GM12878 (cell line): ENCODE results near the gene FADS1. TPM values are rescaled to one million over a fixed set of nuclear protein-coding genes. Genes with fewer than 3 reads are reported as not detected.
A peak's percentile ranks its signal among the peaks of the same experiment; 100 is the strongest.

Source experiments
- ATAC-seq: fragments of 200-7000 bp; cut with Tn5 transposase; 3 replicates; pipeline ENCODE4 v1.9.1; 2020; ENCODE audit warnings: mild to moderate bottlenecking, moderate library complexity
- BruUV-seq: library from RNA; stranded (reverse); fragments of 400-500 nt; replicated peaks from 2 replicates; lab custom pipeline; 2021; lab: Mats Ljungman, UMichigan
- CTCF ChIA-PET: fragments of 300-600 bp; sonication (Branson Sonifier 250); formaldehyde crosslinking; extraction: SDS; loops from one replicate; lab custom pipeline; 2021; ENCODE audit warnings: inconsistent platforms; lab: Yijun Ruan, JAX
- POLR2A ChIA-PET: fragments of 350-600 bp; formaldehyde crosslinking; extraction: SDS; loops from one replicate; lab custom pipeline; 2021; ENCODE audit warnings: inconsistent platforms; lab: Charles Lee
- RAD21 ChIA-PET: fragments of 300-600 bp; sonication (Branson Sonifier 250); formaldehyde crosslinking; loops from one replicate; lab custom pipeline; 2023; ENCODE audit warnings: antibody characterized with exemption; ENCODE audit not compliant: unreplicated experiment; lab: Charles Lee
- SMC1A ChIA-PET: fragments of 300-600 bp; sonication (Branson Sonifier 250); formaldehyde crosslinking; loops from one replicate; lab custom pipeline; 2023; ENCODE audit not compliant: unreplicated experiment, uncharacterized antibody; lab: Charles Lee
- DNase-seq: peaks from one replicate; pipeline ENCODE4 v3.0.0-alpha.2; 2011; ENCODE audit warnings: low read depth, low spot score
- FAIRE-seq: peaks from 3 replicates; lab custom pipeline; 2011; peaks lifted over from hg19 to GRCh38; lab: Jason Lieb, UNC
- H2AFZ ChIP-seq: 2 replicates; pipeline ENCODE4 v1.6.0; 2011; ENCODE audit warnings: low read depth, low read length, control low read depth; ENCODE audit not compliant: control insufficient read depth
- H3K27ac ChIP-seq: 2 replicates; pipeline ENCODE4 v1.5.1; 2011; ENCODE audit warnings: control low read depth; ENCODE audit not compliant: control insufficient read depth, insufficient read depth
- H3K27me3 ChIP-seq, 2 experiments: replicated peaks in 1 of 2; 2 replicates each; pipeline versions ENCODE4 v1.6.0 to v1.6.1; 2011; ENCODE audit warnings: low read length in 1 of 2; ENCODE audit not compliant: control insufficient read depth in 2 of 2, insufficient read depth in 2 of 2
- H3K36me3 ChIP-seq, 2 experiments: 2 replicates each; pipeline ENCODE4 v1.5.1; 2011; ENCODE audit warnings: low read length in 1 of 2; ENCODE audit not compliant: control insufficient read depth in 2 of 2, insufficient read depth in 2 of 2
- H3K4me1 ChIP-seq: 2 replicates; pipeline ENCODE4 v1.6.1; 2011; ENCODE audit warnings: mild to moderate bottlenecking, low read length, moderate library complexity, mixed read lengths; ENCODE audit not compliant: control insufficient read depth, insufficient read depth
- H3K4me2 ChIP-seq: 2 replicates; pipeline ENCODE4 v1.6.0; 2011; ENCODE audit warnings: control low read depth; ENCODE audit not compliant: control insufficient read depth, insufficient read depth
- H3K4me3 ChIP-seq: fragments of 200-600 bp; sonication (generic); 2 replicates; pipeline ENCODE4 v1.5.1; 2016
- H3K79me2 ChIP-seq: 2 replicates; pipeline ENCODE4 v1.6.0; 2011; ENCODE audit warnings: low read length; ENCODE audit not compliant: control insufficient read depth, insufficient read depth
- H3K9ac ChIP-seq: 2 replicates; pipeline ENCODE4 v1.8.0; 2011; ENCODE audit warnings: low read length, control low read depth, mixed read lengths; ENCODE audit not compliant: control insufficient read depth, insufficient read depth
- H3K9me3 ChIP-seq: replicated peaks from 3 replicates; pipeline ENCODE4 v1.5.1; 2011; ENCODE audit warnings: mild to moderate bottlenecking, low read length; ENCODE audit not compliant: control insufficient read depth, insufficient read depth
- H4K20me1 ChIP-seq: 2 replicates; pipeline ENCODE4 v1.6.0; 2011; ENCODE audit not compliant: control insufficient read depth, insufficient read depth
- CBFB ChIP-seq: IDR thresholded peaks from 2 replicates; pipeline ENCODE4 v1.6.1; 2016; ENCODE audit warnings: antibody characterized with exemption, low read depth
- CHD1 ChIP-seq: IDR thresholded peaks from 2 replicates; pipeline ENCODE4 v1.6.1; 2012; ENCODE audit warnings: low read depth, low read length, improper control_type of control experiment
- CREB1 ChIP-seq: IDR thresholded peaks from 2 replicates; pipeline ENCODE4 v1.6.1; 2012; ENCODE audit warnings: low read depth, mild to moderate bottlenecking, inconsistent platforms
- ESRRA ChIP-seq: IDR thresholded peaks from 2 replicates; pipeline ENCODE4 v1.6.1; 2012; ENCODE audit warnings: mild to moderate bottlenecking, low read length, improper control_type of control experiment
- GATAD2B ChIP-seq: fragments of 450-650 bp; conservative IDR thresholded peaks from 2 replicates; pipeline ENCODE4 v1.6.1; 2017; ENCODE audit warnings: low read depth, mild to moderate bottlenecking, moderate library complexity
- HSF1 ChIP-seq: fragments of 150-350 bp; IDR thresholded peaks from 2 replicates; pipeline ENCODE4 v1.6.1; 2014; ENCODE audit warnings: mild to moderate bottlenecking, low read depth, low read length
- IKZF1 ChIP-seq: fragments of 450-650 bp; conservative IDR thresholded peaks from 2 replicates; pipeline ENCODE4 v1.6.1; 2017; ENCODE audit warnings: antibody characterized with exemption, mild to moderate bottlenecking
- MLLT1 ChIP-seq: fragments of 450-650 bp; IDR thresholded peaks from 2 replicates; pipeline ENCODE4 v1.6.1; 2016; ENCODE audit warnings: mild to moderate bottlenecking
- NBN ChIP-seq: fragments of 450-650 bp; IDR thresholded peaks from 2 replicates; pipeline ENCODE4 v1.6.1; 2016
- SIN3A ChIP-seq: IDR thresholded peaks from 2 replicates; pipeline ENCODE4 v1.6.1; 2012; ENCODE audit warnings: low read depth, low read length, improper control_type of control experiment
- SPI1 ChIP-seq: IDR thresholded peaks from 2 replicates; pipeline ENCODE4 v1.6.1; 2011; ENCODE audit warnings: low read depth, mild to moderate bottlenecking, low read length, moderate library complexity, borderline replicate concordance; ENCODE audit not compliant: insufficient read depth
- SREBF2 ChIP-seq: IDR thresholded peaks from 2 replicates; pipeline ENCODE4 v1.6.1; 2012; ENCODE audit warnings: mild to moderate bottlenecking, low read length
- TCF7 ChIP-seq: IDR thresholded peaks from 2 replicates; pipeline ENCODE4 v1.6.1; 2014; ENCODE audit warnings: antibody characterized with exemption, borderline replicate concordance
- YY1 ChIP-seq: IDR thresholded peaks from 2 replicates; pipeline ENCODE4 v1.6.1; 2011; ENCODE audit warnings: low read depth, mild to moderate bottlenecking, low read length
- WGBS: methylation state at CpG from one replicate; pipeline ENCODE4 v1.1.6; 2016; ENCODE audit warnings: low lambda C conversion rate; ENCODE audit not compliant: insufficient replicate concordance, insufficient coverage; ENCODE audit errors: missing lambda C conversion rate; 5-methylcytosine and 5-hydroxymethylcytosine counted together
- in situ Hi-C: fragments of 300-500 bp; cut with MboI; formaldehyde crosslinking; loops from 9 replicates; pipeline ENCODE4 v1.14.3; 2018; ENCODE audit warnings: mixed read lengths
- intact Hi-C: fragments of 100-400 bp; cut with micrococcal nuclease; formaldehyde crosslinking; loops from one replicate; pipeline ENCODE4 v1.14.2; 2022; ENCODE audit not compliant: unreplicated experiment
- polyA plus RNA-seq, 11 experiments: library from polyadenylated mRNA; depleted of rRNA in 4 of 11; unstranded in 6 of 11; stranded (reverse) in 5 of 11; fragments of >200 nt; fragmentation: Nextera tagmentation in 4 of 11; fragmentation: Illumina TruSeq in 1 of 11; extraction: Ambion mirVana in 4 of 11; extraction: Trizol in 1 of 11; gene quantifications; 1 replicate in 1 of 11; 2 replicates in 10 of 11; pipeline versions ENCODE4 v1.2.1 to v1.2.3, GENCODE V29; 2011 to 2016; ENCODE audit warnings: inconsistent platforms in 2 of 11, missing spikeins in 2 of 11, low read depth in 1 of 11
- total RNA-seq, 4 experiments: library from RNA; depleted of rRNA in 3 of 4; stranded (reverse); fragments of >200 nt in 3 of 4; fragmentation: Illumina TruSeq in 1 of 4; extraction: Trizol in 1 of 4; gene quantifications; 2 replicates each; pipeline versions ENCODE4 v1.2.1 to v1.2.3, GENCODE V29; 2013 to 2021
- TF ChIP-seq, protein P1 (sequence below): fragments of 450-650 bp; IDR thresholded peaks from 2 replicates; pipeline ENCODE4 v1.6.1; 2017; ENCODE audit warnings: low read depth, mild to moderate bottlenecking, moderate library complexity

The FADS1 gene
- total and polyA plus RNA-seq, 10 of the 15 experiments (the other 5 are each of a cell fraction or from before 2014, with no cell fraction given), result 8.8 to 73.9 (median 39.0) TPM

DNA sequence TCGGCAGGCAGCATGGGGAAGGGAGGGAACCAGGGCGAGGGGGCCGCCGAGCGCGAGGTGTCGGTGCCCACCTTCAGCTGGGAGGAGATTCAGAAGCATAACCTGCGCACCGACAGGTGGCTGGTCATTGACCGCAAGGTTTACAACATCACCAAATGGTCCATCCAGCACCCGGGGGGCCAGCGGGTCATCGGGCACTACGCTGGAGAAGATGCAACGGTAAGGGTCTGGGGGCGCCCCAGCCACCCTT, 11.5 kb upstream of the FADS1 start (continued):
- TF ChIP-seq TCF7, result no peak

DNA sequence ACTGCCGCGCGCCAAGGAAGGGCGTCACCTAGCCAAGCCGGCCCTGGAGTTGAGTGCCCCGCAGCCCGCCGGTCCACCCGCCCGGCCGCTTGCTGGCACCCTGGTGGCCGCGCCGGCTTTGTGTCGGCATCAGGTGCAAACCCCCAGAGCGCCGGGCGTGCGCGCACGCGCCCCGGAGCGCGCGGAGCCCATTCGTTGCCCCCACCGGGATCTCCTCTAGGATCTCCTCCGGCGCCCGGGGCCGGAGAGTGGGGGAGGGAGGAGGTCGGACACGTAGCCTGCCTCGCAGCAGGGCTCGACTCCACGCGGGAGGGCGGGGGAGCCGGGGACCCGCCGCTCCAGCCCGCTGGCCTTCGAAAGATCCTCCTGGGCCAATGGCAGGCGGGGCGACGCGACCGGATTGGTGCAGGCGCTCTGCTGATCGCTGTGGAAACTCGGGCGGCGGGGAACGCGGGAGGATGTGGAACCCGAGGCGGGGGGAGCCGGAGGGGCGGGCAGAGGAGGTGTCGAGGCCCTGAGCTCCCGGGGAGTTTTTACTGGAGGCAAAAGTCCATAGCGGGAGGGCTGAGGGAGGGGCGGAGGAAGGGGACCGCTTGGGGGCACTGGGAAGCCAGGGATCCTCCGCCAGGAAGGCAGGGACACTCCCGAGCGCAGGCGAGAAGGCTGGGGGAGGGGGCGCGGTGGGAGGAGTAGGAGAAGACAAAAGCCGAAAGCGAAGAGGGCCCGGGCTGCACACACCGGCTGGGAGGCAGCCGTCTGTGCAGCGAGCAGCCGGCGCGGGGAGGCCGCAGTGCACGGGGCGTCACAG, 11.0 kb upstream of the FADS1 start, which contains the start of gene FADS2:
Gene FADS2 (plus strand): TSS at position 730 of the 808 bp plus-strand sequence. CDS start 91 bp downstream, outside the sequence.
- H3K27ac ChIP-seq, result peak within 1 kb of the TSS; percentile 95
- 1% methylated on average over 76 of the region's 83 CpGs for WGBS
- BruUV-seq, result no TSS peak
- POLR2A ChIA-PET, result interaction anchor here (0.7 to 6.9 kb wide), 10 partner anchors 10 to 1459 kb away, joined by 3 to 167 read pairs (median 6); partner anchors contain the start of genes FADS1, FEN1 and TMEM258
- SMC1A ChIA-PET, result interaction anchor here (0.6 to 6.2 kb wide), 5 partner anchors 11 to 488 kb away, joined by 3 to 67 read pairs (median 4); partner anchors contain the start of gene FADS1
- H3K36me3 ChIP-seq, result peaks cover 0 to 6% of the 10 kb centered on the region in 2 experiments; a peak in 1 of 4 replicates
- H3K27me3 ChIP-seq, result no peaks in the 10 kb centered on the region
- RAD21 ChIA-PET, result interaction anchor here (1.0 to 6.9 kb wide), 4 partner anchors 11 to 71 kb away, joined by 3 to 51 read pairs (median 28); partner anchors contain the start of gene FADS1
- H3K79me2 ChIP-seq, result peaks cover 59% of the 10 kb centered on the region
- H3K4me1 ChIP-seq, result peaks cover 19% of the 10 kb centered on the region
- peak within 1 kb of the TSS; percentile 95 for H3K9ac ChIP-seq
- peak within 1 kb of the TSS; percentile 100 for H3K4me3 ChIP-seq
- H3K4me2 ChIP-seq, result peak within 1 kb of the TSS; percentile 93
- no peaks in the 10 kb centered on the region for H4K20me1 ChIP-seq
- H3K9me3 ChIP-seq, result no peaks in the 10 kb centered on the region
- intact Hi-C loops, result loop anchor here (1.0 to 5.0 kb wide), 2 partner anchors 11 to 140 kb away; partner anchors contain the start of gene FTH1
- no peak for FAIRE-seq
- in situ Hi-C loops, result no loop called here
- CTCF ChIA-PET, result interaction anchor here (0.7 to 9.7 kb wide), 6 partner anchors 11 to 280 kb away, joined by 3 to 75 read pairs (median 4); partner anchors contain the start of gene FADS1
- ATAC-seq, result peak; percentile 87
- H2AFZ ChIP-seq, result peak within 1 kb of the TSS; percentile 87
- DNase-seq, result peak; percentile 81
- TF ChIP-seq, protein P1, sequence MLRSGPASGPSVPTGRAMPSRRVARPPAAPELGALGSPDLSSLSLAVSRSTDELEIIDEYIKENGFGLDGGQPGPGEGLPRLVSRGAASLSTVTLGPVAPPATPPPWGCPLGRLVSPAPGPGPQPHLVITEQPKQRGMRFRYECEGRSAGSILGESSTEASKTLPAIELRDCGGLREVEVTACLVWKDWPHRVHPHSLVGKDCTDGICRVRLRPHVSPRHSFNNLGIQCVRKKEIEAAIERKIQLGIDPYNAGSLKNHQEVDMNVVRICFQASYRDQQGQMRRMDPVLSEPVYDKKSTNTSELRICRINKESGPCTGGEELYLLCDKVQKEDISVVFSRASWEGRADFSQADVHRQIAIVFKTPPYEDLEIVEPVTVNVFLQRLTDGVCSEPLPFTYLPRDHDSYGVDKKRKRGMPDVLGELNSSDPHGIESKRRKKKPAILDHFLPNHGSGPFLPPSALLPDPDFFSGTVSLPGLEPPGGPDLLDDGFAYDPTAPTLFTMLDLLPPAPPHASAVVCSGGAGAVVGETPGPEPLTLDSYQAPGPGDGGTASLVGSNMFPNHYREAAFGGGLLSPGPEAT, result peak; percentile 64; the same call in 1 of the 2 replicates
- 0 out of 2 replicates have a peak, but pooled peaks have one; percentile 71 for TF ChIP-seq MLLT1
- TF ChIP-seq GATAD2B, result peak; percentile 89
- peak; percentile 72; the same call in 1 of the 2 replicates for TF ChIP-seq CHD1
- TF ChIP-seq CREB1, result peak; percentile 43; the same call in 1 of the 2 replicates
- TF ChIP-seq NBN, result peak; percentile 60; the same call in 1 of the 2 replicates
- peak; percentile 71; the same call in 1 of the 2 replicates for TF ChIP-seq SIN3A
- TF ChIP-seq YY1, result peak; percentile 38; the same call in 1 of the 2 replicates
- no peak for TF ChIP-seq ESRRA
- no peak; the same call in none of the 2 replicates for TF ChIP-seq CBFB
- TF ChIP-seq IKZF1, result peak; percentile 87
- TF ChIP-seq HSF1, result no peak
- TF ChIP-seq SPI1, result peak; percentile 5; the same call in 1 of the 2 replicates
- TF ChIP-seq SREBF2, result peak; percentile 44; the same call in 1 of the 2 replicates
